Measurements from ENCODE around the gene OSGEPL1. TPM values are rescaled to one million over a fixed set of nuclear protein-coding genes. Genes with fewer than 3 reads are reported as not detected.

The OSGEPL1 gene
- total RNA-seq, 1 experiment from 2014 or later, result 6.3 TPM

DNA sequence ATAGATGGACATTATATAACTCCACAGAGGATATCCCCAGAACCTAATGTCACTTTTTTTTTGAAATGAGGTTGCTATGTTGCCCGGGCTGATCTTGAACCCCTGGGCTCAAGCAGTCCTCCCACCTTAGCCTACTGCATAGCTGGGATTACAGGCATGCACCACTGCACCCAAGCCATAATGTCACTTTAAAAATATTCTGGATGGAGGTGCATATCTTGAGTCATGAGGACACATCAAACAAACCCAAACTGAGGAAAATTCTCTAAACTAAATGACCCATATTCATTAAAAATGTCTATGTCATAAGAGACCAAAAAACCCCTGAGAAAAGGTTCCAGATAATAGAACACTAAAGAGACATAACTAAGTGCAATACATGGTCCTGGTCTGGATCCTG, 36.3 kb downstream of the OSGEPL1 start:
- H3K4me1 ChIP-seq (ENCODE audit: control insufficient read depth, insufficient read depth, low read length), result no peaks in the 10 kb centered on the region
- DNase-seq (ENCODE audit: low read depth, low spot score) (no peak), ATAC-seq (no peak)
- H3K9me3 ChIP-seq (ENCODE audit: control insufficient read depth, insufficient read depth, low read depth, low read length), result no peaks in the 10 kb centered on the region
- ChIA-PET CTCF (no interaction called here), POLR2A (no interaction called here)
- intact Hi-C loops (cut with micrococcal nuclease; ENCODE audit: unreplicated experiment), result no loop called here
- BruUV-seq (replicated peaks), result no TSS peak
- H3K4me3 ChIP-seq (ENCODE audit: low read depth in 2 of 2, low read length in 2 of 2), result no peak overlapping the region
- no peaks in the 10 kb centered on the region for H3K27me3 ChIP-seq (ENCODE audit: control insufficient read depth, insufficient read depth, low read length)
- no peaks in the 10 kb centered on the region for H3K36me3 ChIP-seq (ENCODE audit: control insufficient read depth, insufficient read depth, low read length)
- TF ChIP-seq, protein P1, sequence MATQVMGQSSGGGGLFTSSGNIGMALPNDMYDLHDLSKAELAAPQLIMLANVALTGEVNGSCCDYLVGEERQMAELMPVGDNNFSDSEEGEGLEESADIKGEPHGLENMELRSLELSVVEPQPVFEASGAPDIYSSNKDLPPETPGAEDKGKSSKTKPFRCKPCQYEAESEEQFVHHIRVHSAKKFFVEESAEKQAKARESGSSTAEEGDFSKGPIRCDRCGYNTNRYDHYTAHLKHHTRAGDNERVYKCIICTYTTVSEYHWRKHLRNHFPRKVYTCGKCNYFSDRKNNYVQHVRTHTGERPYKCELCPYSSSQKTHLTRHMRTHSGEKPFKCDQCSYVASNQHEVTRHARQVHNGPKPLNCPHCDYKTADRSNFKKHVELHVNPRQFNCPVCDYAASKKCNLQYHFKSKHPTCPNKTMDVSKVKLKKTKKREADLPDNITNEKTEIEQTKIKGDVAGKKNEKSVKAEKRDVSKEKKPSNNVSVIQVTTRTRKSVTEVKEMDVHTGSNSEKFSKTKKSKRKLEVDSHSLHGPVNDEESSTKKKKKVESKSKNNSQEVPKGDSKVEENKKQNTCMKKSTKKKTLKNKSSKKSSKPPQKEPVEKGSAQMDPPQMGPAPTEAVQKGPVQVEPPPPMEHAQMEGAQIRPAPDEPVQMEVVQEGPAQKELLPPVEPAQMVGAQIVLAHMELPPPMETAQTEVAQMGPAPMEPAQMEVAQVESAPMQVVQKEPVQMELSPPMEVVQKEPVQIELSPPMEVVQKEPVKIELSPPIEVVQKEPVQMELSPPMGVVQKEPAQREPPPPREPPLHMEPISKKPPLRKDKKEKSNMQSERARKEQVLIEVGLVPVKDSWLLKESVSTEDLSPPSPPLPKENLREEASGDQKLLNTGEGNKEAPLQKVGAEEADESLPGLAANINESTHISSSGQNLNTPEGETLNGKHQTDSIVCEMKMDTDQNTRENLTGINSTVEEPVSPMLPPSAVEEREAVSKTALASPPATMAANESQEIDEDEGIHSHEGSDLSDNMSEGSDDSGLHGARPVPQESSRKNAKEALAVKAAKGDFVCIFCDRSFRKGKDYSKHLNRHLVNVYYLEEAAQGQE (IDR thresholded peaks at IDR 0.05; ENCODE audit: insufficient read depth in 1 of 2, low read depth in 2 of 2, low read length in 1 of 2), result no peak
- no peak for TF ChIP-seq SIN3A (IDR thresholded peaks at IDR 0.05; ENCODE audit: borderline replicate concordance, insufficient read depth, low read depth, low read length)
- TF ChIP-seq POLR2AphosphoS5 (IDR thresholded peaks at IDR 0.05; ENCODE audit: low read depth, low read length), result no peak
- no peak for TF ChIP-seq TCF7L2 (IDR thresholded peaks at IDR 0.05; ENCODE audit: low read depth, low read length)
- TF ChIP-seq, protein P2, sequence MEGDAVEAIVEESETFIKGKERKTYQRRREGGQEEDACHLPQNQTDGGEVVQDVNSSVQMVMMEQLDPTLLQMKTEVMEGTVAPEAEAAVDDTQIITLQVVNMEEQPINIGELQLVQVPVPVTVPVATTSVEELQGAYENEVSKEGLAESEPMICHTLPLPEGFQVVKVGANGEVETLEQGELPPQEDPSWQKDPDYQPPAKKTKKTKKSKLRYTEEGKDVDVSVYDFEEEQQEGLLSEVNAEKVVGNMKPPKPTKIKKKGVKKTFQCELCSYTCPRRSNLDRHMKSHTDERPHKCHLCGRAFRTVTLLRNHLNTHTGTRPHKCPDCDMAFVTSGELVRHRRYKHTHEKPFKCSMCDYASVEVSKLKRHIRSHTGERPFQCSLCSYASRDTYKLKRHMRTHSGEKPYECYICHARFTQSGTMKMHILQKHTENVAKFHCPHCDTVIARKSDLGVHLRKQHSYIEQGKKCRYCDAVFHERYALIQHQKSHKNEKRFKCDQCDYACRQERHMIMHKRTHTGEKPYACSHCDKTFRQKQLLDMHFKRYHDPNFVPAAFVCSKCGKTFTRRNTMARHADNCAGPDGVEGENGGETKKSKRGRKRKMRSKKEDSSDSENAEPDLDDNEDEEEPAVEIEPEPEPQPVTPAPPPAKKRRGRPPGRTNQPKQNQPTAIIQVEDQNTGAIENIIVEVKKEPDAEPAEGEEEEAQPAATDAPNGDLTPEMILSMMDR (IDR thresholded peaks at IDR 0.05), result no peak
- H3K27ac ChIP-seq (ENCODE audit: low read length), result no peak overlapping the region
- in situ Hi-C loops (cut with HindIII; ENCODE audit: low pct_unique_long_range_greater_than_20kb, low sequenced_read_pairs), result no loop called here

DNA sequence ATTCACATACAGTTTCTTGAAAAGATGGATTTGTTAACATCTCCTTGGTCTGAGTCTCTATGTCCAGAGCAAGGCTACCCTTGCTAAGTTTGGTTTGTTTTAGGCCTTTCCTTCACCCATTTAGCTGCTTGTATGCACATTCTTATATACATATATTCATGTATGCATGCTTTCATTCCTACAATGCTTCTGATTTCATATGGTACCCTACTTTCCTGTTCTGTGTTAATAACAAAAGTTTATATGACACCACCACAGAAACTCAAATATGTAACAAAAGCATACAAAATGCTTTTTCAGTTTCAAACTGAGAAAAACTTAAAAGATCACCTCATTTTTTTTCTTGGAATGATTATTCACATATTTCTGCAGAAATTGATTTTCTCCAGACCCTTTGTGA, 39.4 kb downstream of the OSGEPL1 start:
- no peaks in the 10 kb centered on the region for H3K27me3 ChIP-seq (ENCODE audit: control insufficient read depth, insufficient read depth, low read length)
- H3K36me3 ChIP-seq (ENCODE audit: control insufficient read depth, insufficient read depth, low read length), result no peaks in the 10 kb centered on the region
- intact Hi-C loops (cut with micrococcal nuclease; ENCODE audit: unreplicated experiment), result no loop called here
- no peaks in the 10 kb centered on the region for H3K9me3 ChIP-seq (ENCODE audit: control insufficient read depth, insufficient read depth, low read depth, low read length)
- H3K4me3 ChIP-seq (ENCODE audit: low read depth in 2 of 2, low read length in 2 of 2), result no peak overlapping the region
- ATAC-seq (no peak), DNase-seq (ENCODE audit: low read depth, low spot score) (no peak)
- H3K27ac ChIP-seq (ENCODE audit: low read length), result no peak overlapping the region
- TF ChIP-seq, protein P2 (IDR thresholded peaks at IDR 0.05), result no peak
- TF ChIP-seq POLR2AphosphoS5 (IDR thresholded peaks at IDR 0.05; ENCODE audit: low read depth, low read length) (no peak), TCF7L2 (IDR thresholded peaks at IDR 0.05; ENCODE audit: low read depth, low read length) (no peak), SIN3A (IDR thresholded peaks at IDR 0.05; ENCODE audit: borderline replicate concordance, insufficient read depth, low read depth, low read length) (no peak)
- TF ChIP-seq, protein P1 (IDR thresholded peaks at IDR 0.05; ENCODE audit: insufficient read depth in 1 of 2, low read depth in 2 of 2, low read length in 1 of 2), result no peak
- ChIA-PET CTCF (no interaction called here), POLR2A (no interaction called here)
- no peaks in the 10 kb centered on the region for H3K4me1 ChIP-seq (ENCODE audit: control insufficient read depth, insufficient read depth, low read length)
- no TSS peak for BruUV-seq (replicated peaks)
- in situ Hi-C loops (cut with HindIII; ENCODE audit: low pct_unique_long_range_greater_than_20kb, low sequenced_read_pairs), result no loop called here
